SK-N-SH treated with all-trans-retinoic acid at 6 μM for 48 hours (cell line): ENCODE measurements around the gene LRRC18.

Experiments
- BACH2 ChIP-seq: fragments of 250-450 bp; sonication (Bioruptor Pico); IDR thresholded peaks from 2 replicates; pipeline ENCODE4 v1.9.0; 2021; ENCODE audit warnings: mild to moderate bottlenecking, borderline replicate concordance
- ISL1 ChIP-seq: fragments of 250-450 bp; sonication (Bioruptor Pico); IDR thresholded peaks from 2 replicates; pipeline ENCODE4 v2.1.2; 2022; ENCODE audit warnings: mild to moderate bottlenecking, moderate library complexity
- POU6F1 ChIP-seq: fragments of 250-450 bp; sonication (Bioruptor Pico); IDR thresholded peaks from 2 replicates; pipeline ENCODE4 v1.8.0; 2021; ENCODE audit warnings: low read depth, mild to moderate bottlenecking, moderate library complexity, borderline replicate concordance
- TSHZ2 ChIP-seq: fragments of 250-450 bp; sonication (Bioruptor Pico); IDR thresholded peaks from 2 replicates; pipeline ENCODE4 v1.5.0; 2020; ENCODE audit warnings: mild to moderate bottlenecking, moderate library complexity
- ZFP3 ChIP-seq: fragments of 250-450 bp; sonication (Bioruptor Pico); IDR thresholded peaks from 2 replicates; pipeline ENCODE4 v1.5.0; 2020; ENCODE audit warnings: mild to moderate bottlenecking, moderate library complexity

DNA sequence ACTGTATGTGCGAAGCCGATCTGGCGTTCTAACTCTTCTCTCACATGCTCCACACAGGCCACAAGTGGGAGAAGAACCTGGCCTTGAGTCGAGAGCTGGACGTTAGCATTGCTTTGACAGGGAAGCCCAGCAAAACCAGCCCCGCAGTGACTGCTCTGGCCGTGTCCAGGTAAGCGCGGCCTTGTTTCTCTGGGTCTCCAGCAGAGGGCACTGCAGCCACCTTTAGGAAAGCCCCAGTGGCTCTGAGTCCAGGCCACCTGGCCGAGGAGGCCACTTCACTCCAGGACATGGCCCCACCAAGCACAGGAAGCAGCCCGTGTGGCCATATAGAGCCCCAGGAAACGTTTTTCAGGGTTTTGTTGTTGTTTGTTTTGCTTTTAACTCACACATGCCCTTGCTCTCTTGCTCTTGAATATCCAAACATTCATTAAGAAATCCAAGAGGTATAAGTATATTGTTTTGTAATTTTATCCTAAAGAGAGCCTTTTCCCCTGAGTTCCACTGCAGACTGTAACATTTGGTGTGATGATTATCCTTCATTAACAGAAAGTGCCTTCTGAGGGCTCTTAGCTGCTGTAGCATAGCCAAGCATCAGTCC lies 41.8 kb upstream of the LRRC18 start:
- TF ChIP-seq TSHZ2 (CRISPR knock-in tag), result no peak
- no peak for TF ChIP-seq ISL1
- no peak for TF ChIP-seq ZFP3
- no peak for TF ChIP-seq BACH2 (CRISPR knock-in tag)
- TF ChIP-seq POU6F1 (CRISPR knock-in tag), result no peak
